ENCODE results near the gene ERP44. TPM values are rescaled to one million over a fixed set of nuclear protein-coding genes. Genes with fewer than 3 reads are reported as not detected.
"Not testable (repeated sequence)": the region's sequence is repeated elsewhere in the genome, so short reads cannot be mapped to it uniquely, and the experiment has no call there.

ERP44 gene
- total RNA-seq, 1 donor from 2014 or later, result 19.3 TPM

DNA sequence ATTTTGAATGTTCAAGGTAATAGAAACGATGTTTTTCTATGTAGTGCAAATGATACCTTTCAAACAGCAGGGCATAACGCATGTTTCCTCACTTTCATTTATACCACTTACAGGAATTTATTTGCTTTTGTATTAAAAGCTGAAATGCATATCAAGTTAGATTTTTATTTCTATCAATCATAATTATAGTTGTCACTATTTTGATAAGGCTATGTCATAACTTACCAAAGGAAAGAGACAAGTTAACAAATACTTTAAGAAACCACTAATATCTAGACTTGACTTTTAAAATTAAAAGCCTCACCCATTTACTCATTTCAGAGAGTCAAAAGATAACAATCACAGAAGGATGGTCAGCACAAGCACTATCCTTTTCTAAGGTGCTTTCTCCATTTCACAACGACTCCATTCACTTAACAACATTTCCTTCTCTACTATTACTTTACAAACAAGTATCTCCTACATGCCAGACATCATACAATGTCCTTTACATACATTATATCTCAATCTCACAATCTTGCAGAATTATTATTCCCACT lies 12.6 kb downstream of the ERP44 start:
- no peak overlapping the region for H3K27ac Mint-ChIP-seq (ENCODE audit: unreplicated experiment)
- no peak overlapping the region for H3K4me3 Mint-ChIP-seq (ENCODE audit: unreplicated experiment)
- no peaks in the 10 kb centered on the region for H3K36me3 Mint-ChIP-seq (ENCODE audit: unreplicated experiment)
- TF ChIP-seq, protein P1, sequence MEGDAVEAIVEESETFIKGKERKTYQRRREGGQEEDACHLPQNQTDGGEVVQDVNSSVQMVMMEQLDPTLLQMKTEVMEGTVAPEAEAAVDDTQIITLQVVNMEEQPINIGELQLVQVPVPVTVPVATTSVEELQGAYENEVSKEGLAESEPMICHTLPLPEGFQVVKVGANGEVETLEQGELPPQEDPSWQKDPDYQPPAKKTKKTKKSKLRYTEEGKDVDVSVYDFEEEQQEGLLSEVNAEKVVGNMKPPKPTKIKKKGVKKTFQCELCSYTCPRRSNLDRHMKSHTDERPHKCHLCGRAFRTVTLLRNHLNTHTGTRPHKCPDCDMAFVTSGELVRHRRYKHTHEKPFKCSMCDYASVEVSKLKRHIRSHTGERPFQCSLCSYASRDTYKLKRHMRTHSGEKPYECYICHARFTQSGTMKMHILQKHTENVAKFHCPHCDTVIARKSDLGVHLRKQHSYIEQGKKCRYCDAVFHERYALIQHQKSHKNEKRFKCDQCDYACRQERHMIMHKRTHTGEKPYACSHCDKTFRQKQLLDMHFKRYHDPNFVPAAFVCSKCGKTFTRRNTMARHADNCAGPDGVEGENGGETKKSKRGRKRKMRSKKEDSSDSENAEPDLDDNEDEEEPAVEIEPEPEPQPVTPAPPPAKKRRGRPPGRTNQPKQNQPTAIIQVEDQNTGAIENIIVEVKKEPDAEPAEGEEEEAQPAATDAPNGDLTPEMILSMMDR (IDR thresholded peaks at IDR 0.05; ENCODE audit: partially characterized antibody, unreplicated experiment), result no peak
- DNase-seq, result no peak
- H3K27me3 Mint-ChIP-seq (ENCODE audit: unreplicated experiment), result no peaks in the 10 kb centered on the region
- H3K4me1 Mint-ChIP-seq (ENCODE audit: low read depth, unreplicated experiment), result peaks cover 47% of the 10 kb centered on the region
- no peaks in the 10 kb centered on the region for H3K9me3 Mint-ChIP-seq (ENCODE audit: unreplicated experiment)

GRCh38 chr9:100084734-100085133 lies 14.1 kb downstream of the ERP44 start:
- H3K36me3 Mint-ChIP-seq (ENCODE audit: unreplicated experiment), result no peaks in the 10 kb centered on the region
- H3K27me3 Mint-ChIP-seq (ENCODE audit: unreplicated experiment), result no peaks in the 10 kb centered on the region
- TF ChIP-seq, protein P1 (IDR thresholded peaks at IDR 0.05; ENCODE audit: partially characterized antibody, unreplicated experiment), result no peak
- H3K27ac Mint-ChIP-seq (ENCODE audit: unreplicated experiment), result peak overlapping the region; percentile 81
- no peak overlapping the region for H3K4me3 Mint-ChIP-seq (ENCODE audit: unreplicated experiment)
- H3K4me1 Mint-ChIP-seq (ENCODE audit: low read depth, unreplicated experiment), result peaks cover 55% of the 10 kb centered on the region
- DNase-seq, result no peak
- no peaks in the 10 kb centered on the region for H3K9me3 Mint-ChIP-seq (ENCODE audit: unreplicated experiment)

DNA sequence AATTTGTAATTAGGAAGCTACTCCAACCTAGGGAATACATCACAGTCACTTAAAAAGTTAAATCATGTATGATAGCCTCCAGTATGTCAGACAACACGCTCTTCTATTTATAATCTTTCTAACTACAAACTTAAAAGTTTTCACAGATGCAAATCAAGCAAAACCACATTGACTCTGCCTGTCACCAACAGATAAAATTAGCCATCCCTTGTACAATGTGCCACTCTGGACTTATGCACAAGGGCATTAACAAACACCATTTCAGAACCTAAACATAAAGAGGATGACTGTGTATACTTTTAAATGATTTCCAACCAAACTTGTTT lies 14.7 kb downstream of the ERP44 start:
- TF ChIP-seq, protein P1 (IDR thresholded peaks at IDR 0.05; ENCODE audit: partially characterized antibody, unreplicated experiment), result no peak
- no peaks in the 10 kb centered on the region for H3K36me3 Mint-ChIP-seq (ENCODE audit: unreplicated experiment)
- H3K4me3 Mint-ChIP-seq (ENCODE audit: unreplicated experiment), result peak overlapping the region; percentile 81
- H3K27me3 Mint-ChIP-seq (ENCODE audit: unreplicated experiment), result no peaks in the 10 kb centered on the region
- H3K9me3 Mint-ChIP-seq (ENCODE audit: unreplicated experiment), result no peaks in the 10 kb centered on the region
- DNase-seq, result no peak
- H3K4me1 Mint-ChIP-seq (ENCODE audit: low read depth, unreplicated experiment), result peaks cover 58% of the 10 kb centered on the region
- peak overlapping the region; percentile 86 for H3K27ac Mint-ChIP-seq (ENCODE audit: unreplicated experiment)

DNA sequence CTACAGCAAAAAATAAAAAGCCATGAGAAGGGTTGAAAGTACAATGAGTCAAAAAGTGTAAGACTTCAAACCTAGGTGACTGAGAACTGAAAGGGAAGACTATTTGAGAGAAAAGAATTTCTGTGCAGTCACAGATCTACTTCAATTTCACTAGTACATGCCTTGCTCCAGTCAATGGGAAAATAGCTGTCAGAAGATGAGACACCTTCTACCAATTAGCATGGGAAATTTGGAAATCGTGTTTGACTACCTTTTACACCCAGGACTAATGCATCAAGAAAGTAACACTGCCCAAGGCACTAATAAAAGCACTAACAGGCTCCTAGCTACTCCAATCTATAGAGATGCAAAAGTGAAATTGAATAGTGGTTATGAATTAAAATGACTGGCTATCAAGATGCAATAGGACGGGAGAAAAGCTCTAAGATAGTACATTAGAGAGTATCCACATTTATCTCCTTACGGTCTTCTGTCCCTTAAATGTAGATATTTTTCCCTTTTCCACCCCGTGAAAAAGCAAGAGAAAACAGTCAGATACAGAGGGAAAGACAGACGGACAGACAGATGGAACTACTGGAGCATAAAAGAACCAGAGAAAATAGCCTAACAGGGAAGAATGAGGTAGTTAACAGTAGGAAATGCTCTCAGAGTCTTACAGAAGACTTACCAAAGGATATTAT lies 15.2 kb downstream of the ERP44 start:
- Mint-ChIP-seq H3K9me3 (ENCODE audit: unreplicated experiment) (no peaks in the 10 kb centered on the region), H3K4me3 (ENCODE audit: unreplicated experiment) (peak overlapping the region; percentile 81), H3K27me3 (ENCODE audit: unreplicated experiment) (no peaks in the 10 kb centered on the region), H3K4me1 (ENCODE audit: low read depth, unreplicated experiment) (peaks cover 62% of the 10 kb centered on the region), H3K36me3 (ENCODE audit: unreplicated experiment) (no peaks in the 10 kb centered on the region), H3K27ac (ENCODE audit: unreplicated experiment) (peak overlapping the region; percentile 86)
- TF ChIP-seq, protein P1 (IDR thresholded peaks at IDR 0.05; ENCODE audit: partially characterized antibody, unreplicated experiment), result no peak
- no peak for DNase-seq

DNA sequence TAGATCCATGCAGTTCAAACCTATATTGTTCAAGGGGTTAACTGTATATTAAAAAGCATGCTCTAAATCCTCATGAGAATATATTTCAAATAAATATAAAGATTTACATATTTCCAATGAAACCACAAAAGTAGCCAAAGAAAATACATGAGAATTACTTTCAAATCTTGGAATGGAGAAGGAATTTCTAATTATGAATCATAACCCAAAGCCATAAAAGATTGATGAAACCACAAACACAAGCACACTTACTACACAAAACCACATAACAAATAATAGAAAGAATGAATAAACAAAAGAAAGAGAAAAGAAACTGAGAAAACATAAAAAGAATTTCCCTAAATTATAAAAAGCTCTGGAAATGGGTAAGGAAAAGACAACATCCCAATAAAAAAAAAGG lies 16.0 kb downstream of the ERP44 start:
- TF ChIP-seq, protein P1 (IDR thresholded peaks at IDR 0.05; ENCODE audit: partially characterized antibody, unreplicated experiment), result no peak
- Mint-ChIP-seq H3K27ac (ENCODE audit: unreplicated experiment) (peak overlapping the region; percentile 86), H3K9me3 (ENCODE audit: unreplicated experiment) (no peaks in the 10 kb centered on the region)

GRCh38 chr9:100076256-100076655 lies 22.5 kb downstream of the ERP44 start:
- not testable (repeated sequence) for H3K9me3 Mint-ChIP-seq (ENCODE audit: unreplicated experiment); H3K36me3 Mint-ChIP-seq (ENCODE audit: unreplicated experiment); DNase-seq; H3K4me3 Mint-ChIP-seq (ENCODE audit: unreplicated experiment); H3K27me3 Mint-ChIP-seq (ENCODE audit: unreplicated experiment); H3K27ac Mint-ChIP-seq (ENCODE audit: unreplicated experiment)
- H3K4me1 Mint-ChIP-seq (ENCODE audit: low read depth, unreplicated experiment), result peaks cover 18% of the 10 kb centered on the region

More for the DNA sequence above, 16.0 kb downstream of the ERP44 start:
- no peak for DNase-seq
- peak overlapping the region; percentile 81 for H3K4me3 Mint-ChIP-seq (ENCODE audit: unreplicated experiment)
- no peaks in the 10 kb centered on the region for H3K36me3 Mint-ChIP-seq (ENCODE audit: unreplicated experiment)
- H3K27me3 Mint-ChIP-seq (ENCODE audit: unreplicated experiment), result no peaks in the 10 kb centered on the region
- H3K4me1 Mint-ChIP-seq (ENCODE audit: low read depth, unreplicated experiment), result peaks cover 54% of the 10 kb centered on the region

Data from glutamatergic neuron (in vitro differentiated cells).